ENCODE results near the gene IL1F10.
A peak's percentile ranks its signal among the peaks of the same experiment; 100 is the strongest.
"Not testable (repeated sequence)": the region's sequence is repeated elsewhere in the genome, so short reads cannot be mapped to it uniquely, and the experiment has no call there.

Gene IL1F10

DNA sequence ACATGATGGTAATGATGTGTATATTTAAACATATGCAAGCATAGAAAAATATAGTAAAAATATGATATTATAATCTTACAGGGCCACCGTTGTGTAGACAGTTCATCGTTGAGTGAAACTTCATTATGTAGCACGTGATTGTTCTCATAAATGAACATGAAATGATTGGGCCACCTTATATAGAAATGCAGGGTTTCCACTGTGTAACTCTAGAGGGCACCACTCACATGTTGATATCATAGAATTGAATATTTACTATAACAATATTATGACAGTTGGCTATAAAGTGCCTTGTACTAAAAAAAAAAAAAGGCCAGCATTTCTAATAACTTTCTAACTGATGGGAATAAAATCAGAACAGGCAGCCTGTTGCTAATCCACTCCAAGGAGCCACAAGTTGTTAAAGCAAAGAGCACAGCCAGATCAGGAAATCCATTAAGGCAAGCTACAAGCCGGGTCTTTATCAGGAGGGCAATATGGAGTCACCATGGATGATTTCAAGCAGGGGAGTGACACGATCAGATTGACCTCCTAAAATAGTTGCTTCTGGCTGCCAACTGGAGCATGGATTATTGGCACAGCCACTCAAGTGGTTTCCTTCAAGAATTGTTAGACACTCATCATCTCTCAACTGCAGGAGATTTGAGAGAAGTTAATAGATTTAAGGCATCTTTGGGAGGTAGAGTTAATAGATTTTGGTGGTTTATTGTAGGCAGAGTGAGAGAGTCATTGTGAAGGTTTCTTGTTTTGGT is 16.7 kb downstream of the IL1F10 start:
- no peak for DNase-seq

DNA sequence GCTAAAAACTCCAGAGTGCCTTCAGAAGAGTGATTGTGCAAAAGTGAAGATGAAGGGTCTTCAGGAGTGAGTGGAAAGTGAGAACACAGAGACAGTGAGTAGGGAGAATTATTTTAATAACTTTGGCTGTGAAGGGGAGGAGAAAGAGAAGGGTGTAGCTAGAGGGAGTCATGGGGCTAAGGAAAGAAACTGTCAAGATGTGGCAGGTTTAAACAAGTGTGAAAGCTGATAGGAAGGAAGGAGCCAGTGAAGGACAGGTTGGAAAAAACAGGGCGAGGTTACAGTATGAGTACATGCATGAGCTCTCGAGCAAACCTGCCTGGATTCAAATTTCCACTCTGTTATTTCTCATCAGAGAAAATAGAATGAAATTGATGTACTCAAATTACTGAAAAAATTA is 17.8 kb downstream of the IL1F10 start:
- no peak for DNase-seq

DNA sequence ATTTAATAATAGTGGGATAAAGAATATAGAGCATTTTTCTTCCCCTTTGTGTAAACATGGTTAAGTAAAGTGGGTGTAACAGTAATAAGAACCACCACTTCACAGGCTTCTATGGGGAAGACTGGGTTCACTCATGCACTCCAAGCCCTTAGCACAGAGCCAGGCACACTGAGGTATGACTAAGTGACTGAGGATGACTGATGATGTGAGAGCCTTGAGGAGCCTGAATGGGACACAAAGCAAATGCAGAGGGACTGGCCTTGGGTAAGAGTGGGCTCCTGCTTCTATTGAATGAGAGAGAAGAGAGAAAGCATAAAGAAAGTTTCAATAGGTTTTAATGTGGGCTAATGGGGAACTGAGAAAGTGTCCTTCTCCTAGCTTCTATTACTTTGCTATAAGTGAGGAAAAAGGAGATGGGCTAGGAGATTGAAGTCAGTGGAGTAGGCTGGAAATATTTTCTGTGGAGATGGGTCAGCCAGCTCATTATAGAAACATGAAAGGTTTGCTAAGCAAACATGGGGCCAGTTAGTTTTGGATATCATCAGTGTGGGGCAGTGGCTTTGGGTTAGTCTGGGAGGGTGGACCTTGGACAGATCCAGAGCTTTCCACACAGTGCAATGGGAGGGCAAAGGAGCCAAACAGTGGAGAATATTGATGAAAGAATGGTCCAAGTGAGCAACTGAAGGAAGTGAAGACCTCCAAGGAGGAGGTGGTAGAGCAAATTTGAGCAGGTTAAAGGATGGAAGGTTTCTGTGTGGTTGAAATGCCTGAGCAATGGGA is 20.6 kb downstream of the IL1F10 start:
- no peak for DNase-seq

DNA sequence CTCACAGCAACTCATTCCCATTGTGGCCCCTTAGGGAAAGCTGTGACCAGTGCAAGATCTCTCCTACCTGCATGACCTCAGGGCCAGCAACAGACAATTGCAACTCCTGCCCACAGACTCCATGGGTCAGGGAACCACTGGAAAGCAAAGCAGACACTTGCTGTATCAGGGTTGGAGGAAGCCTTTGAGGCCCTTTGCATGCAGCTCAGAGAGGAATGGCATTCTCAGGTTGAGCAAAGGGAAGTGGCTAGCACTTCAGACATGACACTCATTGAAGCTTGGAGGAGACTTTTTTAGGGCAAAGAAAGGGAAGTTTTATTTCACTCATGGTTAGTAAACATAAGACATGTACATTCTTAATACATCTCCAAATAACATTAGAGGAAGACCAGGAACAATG is 22.1 kb downstream of the IL1F10 start:
- no peak for DNase-seq

DNA sequence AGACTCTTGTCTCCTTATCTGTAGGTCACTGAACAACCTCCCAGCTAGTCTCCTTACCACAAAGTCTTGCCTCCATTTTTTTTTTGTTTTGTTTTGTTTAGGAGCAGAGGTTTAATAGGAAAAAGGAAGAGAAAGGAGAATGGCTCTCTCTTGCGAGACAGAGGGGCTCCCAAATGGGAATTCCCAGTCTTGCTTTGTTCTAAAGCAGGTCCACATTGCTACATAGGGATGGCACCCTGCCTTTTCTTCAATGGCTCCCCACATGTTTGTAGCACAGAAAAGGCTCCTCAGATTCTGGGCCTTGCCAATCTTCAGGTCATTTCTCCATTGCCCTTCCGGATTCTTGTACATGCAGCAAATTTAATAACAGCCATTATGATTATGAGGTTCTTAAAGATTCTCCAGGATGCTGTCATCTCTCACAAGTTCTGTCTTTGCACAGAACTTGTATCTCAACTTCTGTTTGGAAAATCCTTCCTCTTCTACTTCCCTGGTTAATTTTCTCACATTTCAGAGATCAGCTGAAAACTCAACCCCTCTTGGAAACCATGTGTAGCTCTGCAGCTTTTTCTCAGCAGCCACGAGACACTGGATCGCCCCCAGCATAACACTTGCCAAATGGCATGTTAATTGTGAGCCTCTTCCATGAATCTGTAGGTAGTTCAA is 23.6 kb downstream of the IL1F10 start:
- DNase-seq = no peak

DNA sequence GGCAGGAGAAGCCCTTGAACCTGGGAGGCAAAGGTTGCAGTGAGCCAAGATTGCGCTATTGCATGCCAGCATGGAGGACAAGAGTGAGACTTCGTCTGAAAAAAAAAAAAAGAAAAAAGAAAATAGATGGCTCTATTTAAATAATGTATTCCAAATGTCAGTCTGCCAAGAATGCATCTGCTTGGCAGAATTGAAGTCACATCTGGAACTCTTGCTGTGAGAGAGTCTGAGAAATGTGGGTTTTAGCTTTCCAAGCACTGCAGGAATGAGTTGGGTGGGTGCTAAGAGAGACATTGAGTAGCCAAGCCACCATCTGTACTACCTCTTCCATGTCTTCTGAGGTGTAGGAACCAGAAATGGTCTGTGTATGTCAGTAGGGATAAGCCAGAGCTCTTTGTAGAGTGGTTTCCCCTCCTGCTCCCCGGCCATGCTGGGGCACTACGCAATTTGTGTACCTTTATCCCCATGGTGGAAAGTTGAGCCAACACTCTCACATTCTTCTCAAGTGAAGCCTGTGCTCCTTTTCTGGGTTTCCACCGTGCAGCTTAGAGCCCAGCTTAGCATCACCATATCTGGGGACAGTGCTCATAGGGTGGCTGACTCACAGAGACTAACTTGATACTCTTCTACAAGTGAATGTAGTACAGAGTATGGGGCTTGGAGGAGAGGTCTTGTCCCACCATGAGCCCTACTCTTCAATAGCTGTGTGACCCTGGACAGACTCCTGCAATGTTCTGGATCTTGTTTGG is 25.3 kb downstream of the IL1F10 start:
- no peak for DNase-seq

DNA sequence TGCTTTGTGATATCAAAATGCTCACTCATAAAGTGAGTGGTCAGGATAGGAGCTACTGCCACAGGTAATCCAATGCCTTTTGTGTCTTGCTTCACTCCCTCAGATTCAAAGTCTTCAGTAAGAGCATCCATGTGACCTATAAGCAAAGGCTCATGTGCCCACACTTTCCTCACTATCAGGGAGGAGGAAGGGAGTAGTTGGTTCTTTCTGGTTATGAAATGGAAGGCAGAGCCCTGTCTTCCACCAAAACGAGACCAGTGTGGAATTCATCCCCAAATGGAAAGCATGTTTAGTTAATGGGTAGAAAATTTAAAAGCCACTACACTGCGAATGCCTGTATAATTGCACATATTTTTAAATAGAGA is 25.8 kb downstream of the IL1F10 start:
- DNase-seq = no peak

GRCh38 chr2:113096306-113096705 is 28.5 kb downstream of the IL1F10 start:
- DNase-seq = not testable (repeated sequence)

GRCh38 chr2:113096842-113097618 is 29.3 kb downstream of the IL1F10 start:
- not testable (repeated sequence) for DNase-seq

DNA sequence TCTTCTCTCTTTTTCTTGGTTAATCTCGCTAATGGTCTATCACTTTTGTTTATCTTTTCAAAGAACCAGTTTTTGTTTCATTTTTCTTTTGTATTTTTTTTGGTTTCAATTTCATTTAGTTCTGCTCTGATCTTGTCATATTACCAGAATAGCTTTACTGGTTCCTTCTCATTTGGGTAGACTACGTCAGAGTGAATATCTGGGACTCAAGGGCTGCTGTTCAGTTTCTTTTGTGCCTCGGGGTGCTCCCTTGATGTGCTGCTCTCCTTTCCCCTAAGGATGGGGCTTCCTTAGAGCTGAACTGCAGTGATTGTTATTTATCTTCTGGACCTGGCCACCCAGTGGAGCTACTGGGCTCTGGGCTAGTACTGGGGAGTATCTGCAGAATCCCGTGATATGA is 30.3 kb downstream of the IL1F10 start:
- DNase-seq = no peak

DNA sequence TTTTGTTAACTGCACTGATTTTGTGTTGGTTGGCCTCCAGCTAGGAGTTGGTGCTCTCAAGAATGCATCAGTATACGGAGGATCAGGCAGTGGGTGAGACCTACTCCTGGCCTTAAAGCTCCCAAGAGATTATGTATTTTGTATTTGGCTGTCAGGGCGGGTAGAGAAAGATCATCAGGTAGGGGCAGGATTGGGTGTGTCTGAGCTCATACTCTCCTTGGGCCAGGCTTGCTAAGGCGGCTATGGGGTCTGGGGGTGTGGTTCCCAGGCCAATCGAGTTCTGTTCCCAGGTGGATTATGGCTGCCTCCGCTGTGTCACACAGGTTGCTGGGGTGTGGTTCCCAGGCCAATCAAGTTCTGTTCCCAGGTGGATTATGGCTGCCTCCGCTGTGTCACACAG is 30.8 kb downstream of the IL1F10 start:
- DNase-seq = no peak

DNA sequence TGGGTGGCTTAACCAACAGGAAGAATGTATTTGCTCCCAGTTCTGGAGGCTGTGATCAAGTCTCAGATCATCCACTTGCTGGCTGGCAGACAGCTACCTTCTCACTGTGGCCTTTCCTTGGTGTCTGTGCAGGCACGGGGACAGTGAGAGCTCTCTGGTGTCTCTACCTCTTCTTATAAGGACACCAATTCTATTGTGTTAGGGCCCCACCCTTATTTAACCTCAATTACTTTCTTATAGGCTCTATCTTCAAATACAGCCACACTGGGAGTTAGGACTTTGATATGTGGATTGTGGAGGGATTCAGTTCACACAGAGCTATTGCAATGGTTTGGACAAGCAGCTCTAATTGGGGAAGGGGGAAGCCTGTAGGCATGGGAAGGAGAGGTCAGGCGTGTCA is 34.4 kb downstream of the IL1F10 start:
- DNase-seq = no peak

- DNase-seq = no peak
These were observed 35.5 kb downstream of the IL1F10 start for GRCh38 chr2:113103277-113103676.

GRCh38 chr2:113104054-113104611 is 36.4 kb downstream of the IL1F10 start:
- DNase-seq = no peak

DNA sequence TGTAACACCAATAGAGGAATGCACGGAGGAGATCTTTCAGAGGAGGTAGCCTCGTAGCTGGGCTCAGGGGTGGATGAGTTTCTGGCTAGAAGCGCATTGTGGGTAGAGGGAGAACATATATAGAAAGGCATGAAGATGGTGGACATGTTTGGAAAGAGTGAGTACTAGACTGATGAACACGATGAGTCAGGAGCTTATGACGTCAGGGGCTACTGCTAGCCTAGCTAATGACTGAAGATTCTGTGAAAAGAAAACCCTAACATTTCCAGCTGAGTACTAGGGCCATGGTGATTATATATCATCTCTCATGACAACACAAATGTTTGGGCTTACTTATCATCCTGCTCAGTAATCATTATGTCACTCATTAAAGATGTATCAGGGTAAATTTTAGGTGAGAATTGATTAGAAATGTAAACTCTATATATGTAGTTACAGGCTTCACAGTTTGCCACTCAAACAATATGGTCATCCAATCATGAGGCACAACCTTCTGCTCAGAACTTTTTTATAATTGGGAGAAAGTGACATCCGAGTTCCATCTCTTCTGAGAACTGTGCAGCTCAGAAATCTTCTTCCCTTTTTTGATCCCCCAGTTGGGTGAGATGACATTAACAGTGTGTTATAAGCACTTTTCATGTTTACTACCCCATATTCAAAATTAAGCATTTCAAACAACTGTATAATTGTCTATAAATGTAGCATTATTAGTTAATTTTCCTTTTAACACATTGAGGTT is 37.4 kb downstream of the IL1F10 start:
- DNase-seq = no peak

DNA sequence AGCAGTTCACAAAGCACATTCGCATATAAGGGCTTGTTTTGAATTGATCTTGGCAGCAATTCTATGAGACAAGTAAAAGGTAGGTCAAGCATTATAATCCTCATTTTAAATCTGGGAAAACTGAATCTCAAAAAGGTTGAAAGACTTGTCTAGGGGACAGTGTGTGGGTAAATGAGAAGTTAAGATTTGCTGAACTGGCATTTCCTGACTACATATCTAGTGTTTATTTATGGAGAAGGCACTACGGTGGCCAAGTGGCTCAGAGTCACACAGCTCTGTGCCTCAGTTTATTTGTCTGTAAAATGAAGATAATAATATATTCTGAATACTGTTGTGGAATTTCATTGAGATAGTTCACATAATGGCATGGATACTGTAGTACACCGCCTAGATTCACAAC is 43.4 kb downstream of the IL1F10 start:
- DNase-seq = peak; percentile 36

DNA sequence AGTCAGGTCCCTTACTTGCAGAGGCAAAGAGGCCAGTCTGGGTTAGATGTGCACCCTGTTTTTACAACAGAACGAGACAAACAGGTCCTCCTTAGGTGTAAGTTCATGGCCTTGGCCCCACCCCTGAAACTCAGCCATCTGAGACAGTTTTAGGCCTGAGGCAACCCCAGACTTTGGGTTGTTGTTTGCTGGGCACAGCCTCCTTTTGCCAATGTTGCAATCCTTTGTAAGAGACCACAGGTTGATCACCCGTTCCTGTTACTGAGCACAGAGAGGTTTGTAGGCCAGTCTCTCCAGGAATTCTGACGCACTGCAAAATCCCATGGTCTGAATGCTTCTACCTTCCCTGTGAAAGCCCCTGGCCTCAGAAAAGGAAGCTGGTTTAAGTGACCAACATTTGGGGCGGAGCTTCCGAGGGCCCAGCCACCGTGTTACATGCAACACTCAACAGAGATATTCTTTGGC is 44.1 kb downstream of the IL1F10 start:
- no peak for DNase-seq

GRCh38 chr2:113112441-113112840 is 44.7 kb downstream of the IL1F10 start:
- DNase-seq = no peak

DNA sequence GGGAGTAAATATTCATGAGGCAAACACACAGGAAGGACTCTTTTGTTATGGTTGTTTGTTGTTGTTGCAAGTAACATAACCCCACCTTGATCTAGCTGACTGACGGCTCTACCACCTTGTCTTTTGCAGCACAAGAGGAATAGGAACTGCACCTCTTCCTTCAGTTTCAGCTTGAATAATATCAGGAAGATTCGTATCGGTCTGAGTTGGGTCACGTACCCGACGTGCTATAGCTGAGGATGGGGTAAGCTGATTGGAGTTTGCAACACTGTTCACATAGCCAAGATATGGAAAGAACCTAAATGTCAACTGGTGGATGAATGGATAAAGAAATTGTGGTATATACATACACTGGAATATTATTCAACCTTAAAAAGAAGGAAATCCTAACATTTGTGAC is 45.1 kb downstream of the IL1F10 start:
- DNase-seq = no peak

DNA sequence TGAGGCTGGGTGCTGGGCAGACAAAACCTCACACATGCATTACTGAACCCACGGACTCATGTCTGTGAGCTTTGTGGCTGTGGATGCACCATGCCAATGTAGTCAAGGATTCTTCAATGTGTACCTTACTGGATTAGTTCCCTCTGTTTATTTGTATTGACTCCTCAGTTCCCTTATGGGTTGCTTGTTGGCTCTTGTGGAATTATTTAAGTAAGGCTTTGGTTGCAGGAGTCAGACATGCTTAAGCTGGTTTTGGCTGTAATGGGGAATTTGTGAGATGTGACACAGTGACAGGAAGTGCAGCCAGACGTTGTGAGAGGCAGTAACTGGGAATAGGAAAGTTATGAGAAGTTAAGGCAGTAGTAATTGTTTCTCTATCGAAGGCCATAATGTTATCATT is 46.0 kb downstream of the IL1F10 start:
- no peak for DNase-seq

- no peak for DNase-seq
These were observed 46.6 kb downstream of the IL1F10 start for GRCh38 chr2:113114224-113114945.

Data from NCI-H2029 treated with DMSO at 0.1 percent for 48 hours (cell line).